OCI-LY3 (cell line): ENCODE measurements around the gene ATP6V0C.
A peak's percentile ranks its signal among the peaks of the same experiment; 100 is the strongest.

Experiments
- H2AFZ ChIP-seq: fragments of 200-600, 300-600 bp; shearing (Covaris generic); 2 replicates; pipeline ENCODE4 v1.6.0; 2014; ENCODE audit warnings: antibody characterized with exemption, low read depth, low read length
- H3K27ac ChIP-seq: fragments of 200-600, 300-600 bp; sonication (generic); 2 replicates; pipeline ENCODE4 v1.5.1; 2014; ENCODE audit warnings: mild to moderate bottlenecking, low read length, moderate library complexity, mixed read lengths
- H3K27me3 ChIP-seq: fragments of 200-600, 300-600 bp; sonication (generic); 2 replicates; pipeline ENCODE4 v1.6.1; 2014; ENCODE audit warnings: low read depth, low read length, mixed read lengths
- H3K36me3 ChIP-seq: fragments of 200-600, 300-600 bp; sonication (generic); replicated peaks from 2 replicates; pipeline ENCODE3; 2014; ENCODE audit warnings: low read depth, low read length, mixed read lengths
- H3K4me1 ChIP-seq: fragments of 300-600, 200-600 bp; sonication (generic); 2 replicates; pipeline ENCODE4 v1.6.1; 2014; ENCODE audit warnings: low read length, mixed read lengths
- H3K4me2 ChIP-seq: fragments of 200-600, 300-600 bp; sonication (generic); 2 replicates; pipeline ENCODE4 v1.6.1; 2014; ENCODE audit warnings: low read length, mixed read lengths
- H3K4me3 ChIP-seq: fragments of 300-600, 200-600 bp; sonication (generic); 2 replicates; pipeline ENCODE4 v1.5.1; 2014; ENCODE audit warnings: antibody characterized with exemption, mild to moderate bottlenecking, low read length, moderate library complexity
- H3K79me2 ChIP-seq: fragments of 300-600, 200-600 bp; shearing (Covaris generic); 2 replicates; pipeline ENCODE4 v1.6.1; 2014; ENCODE audit warnings: mild to moderate bottlenecking, low read length, mixed read lengths
- H3K9ac ChIP-seq: fragments of 300-600, 200-600 bp; shearing (Covaris generic); 2 replicates; pipeline ENCODE4 v1.6.0; 2014; ENCODE audit warnings: mild to moderate bottlenecking, low read length, moderate library complexity
- H3K9me3 ChIP-seq: fragments of 200-600, 300-600 bp; shearing (Covaris generic); 2 replicates; pipeline ENCODE4 v1.6.1; 2014; ENCODE audit warnings: low read length, mixed read lengths; ENCODE audit not compliant: insufficient read depth
- H4K20me1 ChIP-seq: fragments of 200-600, 300-600 bp; sonication (generic); 2 replicates; pipeline ENCODE4 v1.6.1; 2016; ENCODE audit warnings: low read length, mixed read lengths; ENCODE audit not compliant: insufficient read depth
- CTCF ChIP-seq: fragments of 200-600, 300-600 bp; sonication (generic); IDR thresholded peaks from 2 replicates; pipeline ENCODE4 v1.5.1; 2014; ENCODE audit warnings: antibody characterized with exemption, low read length, low read depth
- EZH2phosphoT487 ChIP-seq: fragments of 200-600 bp; shearing (Covaris generic); IDR thresholded peaks from 2 replicates; pipeline ENCODE4 v1.6.1; 2018; ENCODE audit warnings: antibody characterized with exemption, mixed run types, low read depth

The ATP6V0C gene

DNA sequence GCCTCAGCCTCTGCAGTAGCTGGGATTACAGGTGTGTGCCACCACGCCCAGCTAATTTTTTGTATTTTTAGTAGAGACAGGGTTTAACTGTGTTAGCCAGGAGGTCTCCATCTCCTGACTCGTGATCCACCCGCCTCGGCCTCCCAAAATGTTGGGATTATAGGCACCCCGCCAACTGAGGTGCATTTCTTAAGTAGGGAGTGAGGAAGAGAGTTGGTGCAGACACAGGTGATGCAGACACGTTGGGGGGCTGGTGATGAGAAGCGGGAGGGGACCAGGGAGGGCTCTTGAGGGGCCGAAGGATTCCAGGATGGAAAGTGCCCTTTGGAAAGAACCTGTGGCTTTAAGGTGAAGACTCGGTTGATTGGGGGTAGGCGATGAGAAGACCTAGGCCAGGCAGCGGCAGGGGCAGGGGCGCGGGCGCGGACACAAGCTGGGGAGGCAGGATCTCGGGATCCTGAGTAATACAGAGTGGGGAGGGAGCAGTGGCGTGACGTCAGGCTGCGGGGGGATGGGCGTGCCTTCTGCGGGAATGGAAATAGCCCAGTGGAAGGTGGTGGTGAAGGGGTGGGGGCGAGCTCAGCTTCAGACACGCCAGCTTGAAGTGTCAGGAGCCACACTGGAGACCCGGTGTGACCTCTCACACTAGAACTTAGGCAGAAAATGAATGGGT lies 2.5 kb upstream of the ATP6V0C start:
- H3K27ac ChIP-seq = no peak overlapping the region
- H3K9me3 ChIP-seq = no peaks in the 10 kb centered on the region
- peaks cover under 1% of the 10 kb centered on the region for H3K36me3 ChIP-seq
- H3K4me3 ChIP-seq = no peak overlapping the region
- peaks cover 78% of the 10 kb centered on the region for H3K4me1 ChIP-seq
- TF ChIP-seq CTCF (no peak), EZH2phosphoT487 (no peak)
- peak overlapping the region; percentile 95 for H3K4me2 ChIP-seq
- no peaks in the 10 kb centered on the region for H3K27me3 ChIP-seq
- H2AFZ ChIP-seq = no peak overlapping the region
- H3K9ac ChIP-seq = 0 out of 2 replicates have a peak overlapping the region, but pooled peaks have one; percentile 90
- peaks cover 27% of the 10 kb centered on the region for H3K79me2 ChIP-seq
- peaks cover 19% of the 10 kb centered on the region for H4K20me1 ChIP-seq

- H3K4me2 ChIP-seq = no peak overlapping the region
- H3K79me2 ChIP-seq = peaks cover 36% of the 10 kb centered on the region
- no peaks in the 10 kb centered on the region for H3K9me3 ChIP-seq
- H3K27ac ChIP-seq = no peak overlapping the region
- no peak overlapping the region for H3K4me3 ChIP-seq
- TF ChIP-seq CTCF (no peak), EZH2phosphoT487 (no peak)
- H4K20me1 ChIP-seq = peaks cover 28% of the 10 kb centered on the region
- H3K36me3 ChIP-seq = peaks cover 5% of the 10 kb centered on the region
- H3K9ac ChIP-seq = no peak overlapping the region
- H2AFZ ChIP-seq = no peak overlapping the region
- no peaks in the 10 kb centered on the region for H3K27me3 ChIP-seq
- H3K4me1 ChIP-seq = peaks cover 78% of the 10 kb centered on the region
Measured at GRCh38 chr16:2511996-2512734, 1.6 kb upstream of the ATP6V0C start.

DNA sequence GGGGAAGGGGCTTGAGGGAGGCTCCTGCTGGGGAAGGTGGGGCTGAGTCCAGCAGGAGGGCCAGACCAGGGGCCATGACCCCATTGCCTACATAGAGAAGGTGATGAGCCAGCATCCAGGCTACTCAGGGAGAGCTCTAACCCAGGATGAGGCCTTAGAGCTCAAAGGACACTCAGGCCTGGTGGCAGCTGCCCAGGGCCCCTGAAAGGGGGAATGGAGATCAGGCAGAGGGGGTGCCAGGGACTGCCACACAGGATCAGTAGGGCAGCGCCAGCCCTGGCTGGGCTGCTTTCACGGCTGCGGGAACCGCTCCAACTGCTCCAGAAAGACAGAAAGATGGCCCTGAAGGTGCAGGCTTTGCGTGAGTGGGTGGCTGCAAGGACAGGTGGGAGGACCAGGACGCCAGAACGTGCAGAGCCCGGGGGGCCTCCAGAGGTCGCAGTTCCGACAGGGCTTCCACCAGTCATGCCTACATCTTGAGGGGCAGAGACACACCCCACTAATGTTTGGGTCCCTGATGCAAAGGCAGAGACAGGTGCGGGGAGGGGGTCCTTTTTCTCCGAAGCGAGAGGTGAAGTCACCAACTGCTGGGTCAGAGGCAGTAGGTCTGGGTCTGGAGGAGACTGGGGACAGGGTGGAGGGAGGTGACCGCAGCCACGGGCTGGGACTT lies 882 bp upstream of the ATP6V0C start:
- H3K4me2 ChIP-seq = peak overlapping the region; percentile 89
- H3K9ac ChIP-seq = peak overlapping the region; percentile 97
- H3K9me3 ChIP-seq = no peaks in the 10 kb centered on the region
- H3K79me2 ChIP-seq = peaks cover 43% of the 10 kb centered on the region
- H4K20me1 ChIP-seq = peaks cover 35% of the 10 kb centered on the region
- peak overlapping the region; percentile 67 for H3K27ac ChIP-seq
- no peak overlapping the region for H2AFZ ChIP-seq
- H3K4me1 ChIP-seq = peaks cover 71% of the 10 kb centered on the region
- H3K36me3 ChIP-seq = peaks cover 5% of the 10 kb centered on the region
- no peak for TF ChIP-seq EZH2phosphoT487
- TF ChIP-seq CTCF = no peak
- H3K27me3 ChIP-seq = no peaks in the 10 kb centered on the region
- peak overlapping the region; percentile 100 for H3K4me3 ChIP-seq
